Thyroid gland (tissue), 4 donors: ENCODE results near the gene NCK1. TPM values are rescaled to one million over a fixed set of nuclear protein-coding genes. Genes with fewer than 3 reads are reported as not detected.

ENCODE experiments used
- DNase-seq, 2 donors: peaks; one replicate each; pipeline ENCODE4 v3.0.0-alpha.2; 2019
- H3K27ac ChIP-seq, 3 donors: fragments of 200-600 bp; sonication (generic); 1 replicate in 2 of 3; 2 replicates in 1 of 3; pipeline ENCODE4 v1.5.1; 2016 to 2019; ENCODE audit warnings: mild to moderate bottlenecking in 1 of 3, moderate library complexity in 1 of 3
- H3K27me3 ChIP-seq: fragments of 200-600 bp; sonication (generic); one replicate; pipeline ENCODE4 v1.5.1; 2019
- H3K36me3 ChIP-seq, 2 donors: fragments of 200-600 bp; sonication (generic); one replicate each; pipeline ENCODE4 v1.5.1; 2016 to 2019
- H3K4me1 ChIP-seq, 2 donors: fragments of 200-600 bp; sonication (generic); one replicate each; pipeline ENCODE4 v1.5.1; 2017 to 2019
- H3K4me3 ChIP-seq, 3 donors: fragments of 200-600 bp; sonication (generic); replicated peaks in 1 of 3; 1 replicate in 2 of 3; 2 replicates in 1 of 3; pipeline ENCODE4 v1.5.1; 2016; ENCODE audit warnings: mild to moderate bottlenecking in 1 of 3
- H3K9me3 ChIP-seq: fragments of 200-600 bp; sonication (generic); one replicate; pipeline ENCODE4 v1.5.1; 2017
- POLR2A ChIP-seq, 2 donors: fragments of 450-650 bp; IDR thresholded peaks; one replicate each; pipeline ENCODE4 v1.6.1; 2017; ENCODE audit warnings: antibody characterized with exemption in 2 of 2, mild to moderate bottlenecking in 2 of 2, moderate library complexity in 1 of 2
- WGBS, 2 donors: methylation state at CpG; one replicate each; pipeline ENCODE4 v1.1.5; 2017; 5-methylcytosine and 5-hydroxymethylcytosine counted together
- intact Hi-C: fragments of 100-400 bp; cut with DNase I; formaldehyde crosslinking; loops from one replicate; pipeline ENCODE4 v1.15.1; 2023
- total RNA-seq, 4 donors: library from RNA; depleted of rRNA; stranded (reverse); fragments of >200 nt; gene quantifications; one replicate each; pipeline ENCODE4 v1.2.3, GENCODE V29; 2016
- TF ChIP-seq, protein P1 (sequence below), 6 experiments: fragments of 200-600 bp in 3 of 6; fragments of 450-650 bp in 3 of 6; sonication (generic) in 3 of 6; IDR thresholded peaks; one replicate each; pipeline ENCODE4 v1.5.1; 2016 to 2019; ENCODE audit warnings: antibody characterized with exemption in 6 of 6, mild to moderate bottlenecking in 2 of 6, inconsistent platforms in 1 of 6, moderate library complexity in 1 of 6

The NCK1 gene
- total RNA-seq, 4 donors from 2014 or later: 46.1 to 64.4 (median 47.0) TPM

DNA sequence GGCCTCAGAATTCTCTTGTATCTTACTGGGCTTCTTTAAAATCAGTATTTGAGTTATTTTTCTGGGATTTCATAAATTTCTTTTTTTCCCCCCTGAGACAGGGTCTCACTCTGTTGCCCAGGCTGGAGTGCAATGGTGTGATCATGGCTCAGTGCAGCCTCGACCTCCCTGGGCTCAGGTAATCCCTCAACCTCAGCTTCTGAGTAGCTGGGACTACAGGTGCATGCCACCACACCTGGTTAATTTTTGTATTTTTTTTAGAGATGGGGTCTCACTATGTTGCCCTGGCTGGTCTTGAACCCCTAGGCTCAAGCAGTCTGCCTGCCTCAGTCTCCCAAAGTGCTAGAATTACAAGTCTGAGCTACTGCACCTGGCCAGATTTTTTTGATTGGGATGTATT lies 43.5 kb downstream of the NCK1 start:
- TF ChIP-seq POLR2A (IDR thresholded peaks at IDR 0.05): no peak
- TF ChIP-seq, protein P1, sequence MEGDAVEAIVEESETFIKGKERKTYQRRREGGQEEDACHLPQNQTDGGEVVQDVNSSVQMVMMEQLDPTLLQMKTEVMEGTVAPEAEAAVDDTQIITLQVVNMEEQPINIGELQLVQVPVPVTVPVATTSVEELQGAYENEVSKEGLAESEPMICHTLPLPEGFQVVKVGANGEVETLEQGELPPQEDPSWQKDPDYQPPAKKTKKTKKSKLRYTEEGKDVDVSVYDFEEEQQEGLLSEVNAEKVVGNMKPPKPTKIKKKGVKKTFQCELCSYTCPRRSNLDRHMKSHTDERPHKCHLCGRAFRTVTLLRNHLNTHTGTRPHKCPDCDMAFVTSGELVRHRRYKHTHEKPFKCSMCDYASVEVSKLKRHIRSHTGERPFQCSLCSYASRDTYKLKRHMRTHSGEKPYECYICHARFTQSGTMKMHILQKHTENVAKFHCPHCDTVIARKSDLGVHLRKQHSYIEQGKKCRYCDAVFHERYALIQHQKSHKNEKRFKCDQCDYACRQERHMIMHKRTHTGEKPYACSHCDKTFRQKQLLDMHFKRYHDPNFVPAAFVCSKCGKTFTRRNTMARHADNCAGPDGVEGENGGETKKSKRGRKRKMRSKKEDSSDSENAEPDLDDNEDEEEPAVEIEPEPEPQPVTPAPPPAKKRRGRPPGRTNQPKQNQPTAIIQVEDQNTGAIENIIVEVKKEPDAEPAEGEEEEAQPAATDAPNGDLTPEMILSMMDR (IDR thresholded peaks at IDR 0.05): no peak
- Histone ChIP-seq H3K36me3 (no peaks in the 10 kb centered on the region), H3K27ac (no peak overlapping the region), H3K4me3 (no peak overlapping the region), H3K9me3 (no peaks in the 10 kb centered on the region), H3K27me3 (no peaks in the 10 kb centered on the region), H3K4me1 (peaks cover 8 to 11% of the 10 kb centered on the region in 2 donors)
- intact Hi-C loops: no loop called here
- DNase-seq: no peak
- WGBS, 2 donors: 94 to 100% methylated on average over 1 of the region's 1 CpG

DNA sequence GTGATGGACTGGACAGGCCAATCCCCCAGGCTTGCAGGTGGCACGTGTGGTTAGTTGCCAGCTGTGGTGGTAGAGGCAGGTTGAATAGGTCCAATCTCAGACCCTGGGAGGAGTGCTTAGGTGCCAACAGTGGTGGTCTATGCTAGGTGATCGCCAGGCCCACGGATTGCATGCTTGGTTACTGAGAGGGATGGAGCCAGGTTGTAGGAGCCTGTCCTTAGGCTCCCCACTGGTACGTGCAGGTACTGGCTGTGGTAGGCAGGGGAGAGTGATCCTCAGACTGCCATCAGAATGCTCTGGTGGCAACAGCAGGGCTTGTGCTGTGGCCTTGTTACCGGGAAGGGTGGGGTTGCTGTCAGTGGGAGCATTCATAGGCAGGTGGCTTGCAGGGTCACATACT lies 44.7 kb downstream of the NCK1 start:
- no peak for DNase-seq
- TF ChIP-seq, protein P1 (IDR thresholded peaks at IDR 0.05): no peak
- TF ChIP-seq POLR2A (IDR thresholded peaks at IDR 0.05): no peak
- WGBS, 2 donors: 75 to 78% methylated on average over 4 to 5 of the region's 5 CpGs
- Histone ChIP-seq H3K27ac (no peak overlapping the region), H3K9me3 (no peaks in the 10 kb centered on the region), H3K4me1 (peaks cover 8 to 11% of the 10 kb centered on the region in 2 donors), H3K27me3 (no peaks in the 10 kb centered on the region), H3K36me3 (no peaks in the 10 kb centered on the region), H3K4me3 (no peak overlapping the region)
- intact Hi-C loops: no loop called here

DNA sequence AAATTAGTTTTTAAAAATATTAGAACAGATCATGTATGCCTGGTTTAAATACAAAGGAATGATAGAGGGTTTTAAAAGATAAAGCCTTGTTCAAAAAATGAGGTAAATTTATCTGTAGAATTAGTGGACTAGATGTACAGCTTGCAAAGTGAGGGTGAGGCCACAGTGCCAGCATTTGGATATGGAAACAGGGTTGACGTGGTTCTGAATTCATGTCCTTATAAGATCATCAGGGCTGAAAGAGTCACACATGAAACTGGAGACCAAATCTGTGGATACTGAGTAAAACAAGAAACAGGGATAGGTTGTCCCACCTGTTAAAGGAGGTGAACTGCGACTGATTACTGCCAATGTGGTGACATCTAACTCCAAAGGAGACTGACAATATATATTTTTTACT lies 46.3 kb downstream of the NCK1 start:
- no peak overlapping the region for H3K27ac ChIP-seq
- intact Hi-C loops: no loop called here
- no peaks in the 10 kb centered on the region for H3K9me3 ChIP-seq
- 93 to 96% methylated on average over 2 of the region's 2 CpGs for WGBS, 2 donors
- TF ChIP-seq POLR2A (IDR thresholded peaks at IDR 0.05): no peak
- TF ChIP-seq, protein P1 (IDR thresholded peaks at IDR 0.05): no peak
- no peaks in the 10 kb centered on the region for H3K27me3 ChIP-seq
- H3K4me1 ChIP-seq: peaks cover 8 to 11% of the 10 kb centered on the region in 2 donors
- no peaks in the 10 kb centered on the region for H3K36me3 ChIP-seq
- no peak overlapping the region for H3K4me3 ChIP-seq
- DNase-seq: no peak

DNA sequence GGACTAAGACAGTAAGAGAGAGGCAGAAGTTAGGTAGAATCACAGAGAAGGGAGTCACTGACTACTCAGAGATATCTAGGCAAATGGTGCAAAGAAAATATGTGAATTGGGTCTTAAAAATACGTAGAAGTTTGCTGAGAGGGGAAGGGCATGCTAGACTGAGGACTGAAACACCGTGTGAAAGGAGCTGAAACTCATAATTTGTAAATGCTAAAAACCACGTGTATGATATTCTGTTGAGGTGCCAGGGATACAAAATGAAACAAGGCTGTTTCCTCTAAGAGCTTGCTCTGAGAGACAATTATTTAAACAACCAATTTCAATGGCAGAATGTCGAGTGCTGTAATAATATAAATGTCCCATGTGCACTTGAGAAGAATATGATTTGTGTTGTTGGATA lies 47.2 kb downstream of the NCK1 start:
- H3K36me3 ChIP-seq: no peaks in the 10 kb centered on the region
- no peak overlapping the region for H3K4me3 ChIP-seq
- no peak overlapping the region for H3K27ac ChIP-seq
- no peaks in the 10 kb centered on the region for H3K9me3 ChIP-seq
- TF ChIP-seq, protein P1 (IDR thresholded peaks at IDR 0.05): no peak
- peaks cover 8 to 11% of the 10 kb centered on the region in 2 donors for H3K4me1 ChIP-seq
- DNase-seq: no peak
- 65 to 71% methylated on average over 4 of the region's 4 CpGs for WGBS, 2 donors
- no peaks in the 10 kb centered on the region for H3K27me3 ChIP-seq
- intact Hi-C loops: no loop called here

DNA sequence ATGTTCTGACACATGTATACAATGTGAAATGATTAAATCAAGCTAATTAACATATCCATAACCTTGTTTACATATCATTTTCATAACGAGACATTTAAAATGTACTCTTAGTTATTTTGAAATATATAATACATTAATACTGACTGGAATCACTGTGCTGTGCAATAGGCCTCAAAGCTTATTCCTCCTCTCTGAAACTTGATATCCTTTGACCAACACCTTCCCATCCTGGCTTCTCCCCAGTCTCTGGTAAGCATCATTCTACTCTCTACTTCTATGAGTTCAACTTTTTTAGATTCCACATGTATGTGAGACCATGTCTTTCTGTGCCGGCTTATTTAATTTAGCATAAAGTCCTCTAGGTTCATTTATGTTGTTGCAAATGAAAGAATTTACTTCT lies 48.7 kb downstream of the NCK1 start:
- no peaks in the 10 kb centered on the region for H3K9me3 ChIP-seq
- TF ChIP-seq, protein P1 (IDR thresholded peaks at IDR 0.05): no peak
- no peak for TF ChIP-seq POLR2A (IDR thresholded peaks at IDR 0.05)
- no peak overlapping the region for H3K4me3 ChIP-seq
- H3K36me3 ChIP-seq: no peaks in the 10 kb centered on the region
- no peaks in the 10 kb centered on the region for H3K27me3 ChIP-seq
- intact Hi-C loops: no loop called here
- H3K4me1 ChIP-seq: peaks cover 8 to 11% of the 10 kb centered on the region in 2 donors
- H3K27ac ChIP-seq: no peak overlapping the region
- no peak for DNase-seq
- WGBS, 2 donors: 94% methylated on average over 2 of the region's 2 CpGs
